ENCODE results near the gene ADAMTS13. TPM values are rescaled to one million over a fixed set of nuclear protein-coding genes. Genes with fewer than 3 reads are reported as not detected.

Gene ADAMTS13
- total RNA-seq, 2 experiments from 2014 or later: 2.2 to 2.6 TPM

DNA sequence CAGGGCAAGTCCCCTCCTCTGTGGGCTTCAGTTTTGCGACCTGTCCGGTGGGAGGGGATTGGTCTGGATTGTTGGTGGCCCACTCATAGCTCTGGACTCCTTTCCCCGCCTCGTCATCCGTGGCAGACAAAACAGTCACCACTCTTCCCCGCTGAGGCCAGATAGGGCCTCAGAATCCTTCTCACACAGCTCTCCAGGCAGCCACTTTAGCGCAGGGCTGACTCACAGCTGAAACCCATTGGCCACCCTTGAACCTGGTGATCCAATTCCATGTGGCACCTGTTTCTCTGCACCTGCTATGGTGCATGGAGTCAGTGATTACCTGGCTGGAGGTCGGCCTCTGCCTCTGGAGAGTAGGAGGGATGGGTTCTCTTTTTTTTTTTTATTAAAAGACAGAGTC lies 21.8 kb downstream of the ADAMTS13 start:
- no peaks in the 10 kb centered on the region for H3K9me3 ChIP-seq (ENCODE audit: control insufficient read depth in 1 of 2, insufficient read depth in 1 of 2, low read length in 2 of 2)
- TF ChIP-seq, protein P1, sequence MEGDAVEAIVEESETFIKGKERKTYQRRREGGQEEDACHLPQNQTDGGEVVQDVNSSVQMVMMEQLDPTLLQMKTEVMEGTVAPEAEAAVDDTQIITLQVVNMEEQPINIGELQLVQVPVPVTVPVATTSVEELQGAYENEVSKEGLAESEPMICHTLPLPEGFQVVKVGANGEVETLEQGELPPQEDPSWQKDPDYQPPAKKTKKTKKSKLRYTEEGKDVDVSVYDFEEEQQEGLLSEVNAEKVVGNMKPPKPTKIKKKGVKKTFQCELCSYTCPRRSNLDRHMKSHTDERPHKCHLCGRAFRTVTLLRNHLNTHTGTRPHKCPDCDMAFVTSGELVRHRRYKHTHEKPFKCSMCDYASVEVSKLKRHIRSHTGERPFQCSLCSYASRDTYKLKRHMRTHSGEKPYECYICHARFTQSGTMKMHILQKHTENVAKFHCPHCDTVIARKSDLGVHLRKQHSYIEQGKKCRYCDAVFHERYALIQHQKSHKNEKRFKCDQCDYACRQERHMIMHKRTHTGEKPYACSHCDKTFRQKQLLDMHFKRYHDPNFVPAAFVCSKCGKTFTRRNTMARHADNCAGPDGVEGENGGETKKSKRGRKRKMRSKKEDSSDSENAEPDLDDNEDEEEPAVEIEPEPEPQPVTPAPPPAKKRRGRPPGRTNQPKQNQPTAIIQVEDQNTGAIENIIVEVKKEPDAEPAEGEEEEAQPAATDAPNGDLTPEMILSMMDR (IDR thresholded peaks at IDR 0.05): no peak
- no peak overlapping the region for H3K27ac Mint-ChIP-seq
- no peak overlapping the region for H3K4me3 Mint-ChIP-seq
- DNase-seq: no peak
- H3K4me1 ChIP-seq (ENCODE audit: insufficient read depth, low read length): no peaks in the 10 kb centered on the region
- no peak overlapping the region for H3K27ac ChIP-seq (ENCODE audit: low read depth in 1 of 2, low read length in 2 of 2)
- POLR2A ChIA-PET: no interaction called here
- H3K9me3 Mint-ChIP-seq: no peaks in the 10 kb centered on the region
- intact Hi-C loops (cut with DNase I, micrococcal nuclease): no loop called here
- H3K4me3 ChIP-seq (ENCODE audit: low read length): no peak overlapping the region
- ATAC-seq (ENCODE audit: poor library complexity): no peak
- H3K36me3 ChIP-seq (ENCODE audit: insufficient read depth, low read length): no peaks in the 10 kb centered on the region
- peaks cover 5% of the 10 kb centered on the region for H3K27me3 Mint-ChIP-seq
- CTCF ChIA-PET: no interaction called here
- H3K27me3 ChIP-seq (ENCODE audit: control insufficient read depth in 1 of 2, insufficient read depth in 2 of 2, low read length in 2 of 2): no peaks in the 10 kb centered on the region
- H3K4me1 Mint-ChIP-seq (ENCODE audit: low read depth): no peaks in the 10 kb centered on the region
- no peaks in the 10 kb centered on the region for H3K36me3 Mint-ChIP-seq (ENCODE audit: low read depth)

DNA sequence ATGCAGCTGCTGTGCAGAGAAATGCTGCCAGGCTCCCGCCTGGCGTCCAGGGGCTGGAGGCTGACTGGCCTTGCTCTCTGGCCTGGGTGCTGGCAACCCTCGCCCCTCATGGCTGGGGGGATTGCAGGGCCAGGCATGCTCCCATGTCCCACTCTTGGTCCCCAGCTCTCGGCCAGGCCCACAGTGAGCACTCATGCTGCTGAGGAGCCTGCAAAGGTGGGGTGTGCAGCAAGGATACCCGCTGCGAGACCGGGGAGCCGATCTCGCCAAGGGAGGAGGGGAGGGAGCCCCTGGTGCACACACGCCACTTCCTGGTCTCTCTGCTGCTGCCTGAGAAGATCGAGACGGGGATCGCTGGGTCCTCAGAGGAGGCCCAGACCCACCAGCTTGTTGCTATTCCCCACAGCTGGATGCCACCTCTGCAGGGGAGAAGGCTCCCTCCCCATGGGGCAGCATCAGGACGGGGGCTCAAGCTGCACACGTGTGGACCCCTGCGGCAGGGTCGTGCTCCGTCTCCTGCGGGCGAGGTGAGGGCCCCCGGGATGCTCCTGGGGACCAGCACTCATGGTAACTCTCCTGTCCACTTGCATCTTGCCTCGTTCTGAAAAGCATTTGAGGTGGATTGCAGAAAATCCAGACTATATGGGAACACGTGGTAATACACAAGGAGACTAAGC lies 23.3 kb downstream of the ADAMTS13 start:
- ATAC-seq (ENCODE audit: poor library complexity): no peak
- POLR2A ChIA-PET: no interaction called here
- H3K4me1 Mint-ChIP-seq (ENCODE audit: low read depth): no peaks in the 10 kb centered on the region

DNA sequence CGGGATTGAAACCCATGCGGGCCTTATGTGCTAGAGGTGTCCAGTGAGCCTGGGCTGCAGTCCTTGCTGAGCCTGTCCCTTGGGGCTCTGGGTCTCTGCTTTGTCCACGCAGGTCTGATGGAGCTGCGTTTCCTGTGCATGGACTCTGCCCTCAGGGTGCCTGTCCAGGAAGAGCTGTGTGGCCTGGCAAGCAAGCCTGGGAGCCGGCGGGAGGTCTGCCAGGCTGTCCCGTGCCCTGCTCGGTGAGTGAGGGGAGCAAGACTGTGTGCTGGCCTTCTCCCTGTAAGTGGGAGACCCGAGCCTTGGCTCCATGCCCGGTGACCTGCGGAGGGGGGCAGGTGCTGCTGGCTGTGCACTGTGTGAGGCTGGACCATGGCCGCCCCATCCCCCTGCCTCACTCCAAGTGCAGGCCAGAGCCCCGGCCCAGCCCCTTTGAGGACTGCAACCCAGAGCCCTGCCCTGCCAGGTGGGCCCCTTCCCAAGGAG lies 26.4 kb downstream of the ADAMTS13 start:
- H3K27ac Mint-ChIP-seq: no peak overlapping the region
- H3K4me3 Mint-ChIP-seq: no peak overlapping the region

More for the DNA sequence above, 23.3 kb downstream of the ADAMTS13 start:
- H3K27me3 Mint-ChIP-seq: peaks cover 5% of the 10 kb centered on the region
- TF ChIP-seq, protein P1 (IDR thresholded peaks at IDR 0.05): no peak
- no peak overlapping the region for H3K4me3 Mint-ChIP-seq
- Histone ChIP-seq H3K4me3 (ENCODE audit: low read length) (no peak overlapping the region), H3K9me3 (ENCODE audit: control insufficient read depth in 1 of 2, insufficient read depth in 1 of 2, low read length in 2 of 2) (no peaks in the 10 kb centered on the region), H3K27ac (ENCODE audit: low read depth in 1 of 2, low read length in 2 of 2) (no peak overlapping the region), H3K36me3 (ENCODE audit: insufficient read depth, low read length) (no peaks in the 10 kb centered on the region), H3K27me3 (ENCODE audit: control insufficient read depth in 1 of 2, insufficient read depth in 2 of 2, low read length in 2 of 2) (no peaks in the 10 kb centered on the region), H3K4me1 (ENCODE audit: insufficient read depth, low read length) (no peaks in the 10 kb centered on the region)
- no peak overlapping the region for H3K27ac Mint-ChIP-seq
- no peak for DNase-seq
- H3K36me3 Mint-ChIP-seq (ENCODE audit: low read depth): no peaks in the 10 kb centered on the region
- CTCF ChIA-PET: no interaction called here
- H3K9me3 Mint-ChIP-seq: no peaks in the 10 kb centered on the region
- intact Hi-C loops (cut with DNase I, micrococcal nuclease): no loop called here

More for the DNA sequence above, 26.4 kb downstream of the ADAMTS13 start:
- Mint-ChIP-seq H3K9me3 (no peaks in the 10 kb centered on the region), H3K27me3 (peaks cover 5% of the 10 kb centered on the region), H3K4me1 (ENCODE audit: low read depth) (no peaks in the 10 kb centered on the region), H3K36me3 (ENCODE audit: low read depth) (no peaks in the 10 kb centered on the region)
- intact Hi-C loops (cut with DNase I, micrococcal nuclease): no loop called here
- no peak overlapping the region for H3K27ac ChIP-seq (ENCODE audit: low read depth in 1 of 2, low read length in 2 of 2)
- POLR2A ChIA-PET: no interaction called here
- no peaks in the 10 kb centered on the region for H3K27me3 ChIP-seq (ENCODE audit: control insufficient read depth in 1 of 2, insufficient read depth in 2 of 2, low read length in 2 of 2)
- no peak for ATAC-seq (ENCODE audit: poor library complexity)
- no peaks in the 10 kb centered on the region for H3K9me3 ChIP-seq (ENCODE audit: control insufficient read depth in 1 of 2, insufficient read depth in 1 of 2, low read length in 2 of 2)
- no peak overlapping the region for H3K4me3 ChIP-seq (ENCODE audit: low read length)
- CTCF ChIA-PET: no interaction called here
- TF ChIP-seq, protein P1 (IDR thresholded peaks at IDR 0.05): no peak
- no peaks in the 10 kb centered on the region for H3K4me1 ChIP-seq (ENCODE audit: insufficient read depth, low read length)
- DNase-seq: no peak
- no peaks in the 10 kb centered on the region for H3K36me3 ChIP-seq (ENCODE audit: insufficient read depth, low read length)

All from CD4-positive, alpha-beta T cell (primary cell).